K562 (cell line): ENCODE data around the gene ACP5. TPM values are rescaled to one million over a fixed set of nuclear protein-coding genes. Genes with fewer than 3 reads are reported as not detected.

Experiments used
- ARNT ChIP-seq, 2 experiments: fragments of 450-650 bp; IDR thresholded peaks; 2 replicates each; pipeline ENCODE4 v1.6.1; 2016; ENCODE audit warnings: mild to moderate bottlenecking in 1 of 2
- DPF2 ChIP-seq: fragments of 450-650 bp; IDR thresholded peaks from 2 replicates; pipeline ENCODE4 v1.6.1; 2016
- LCOR ChIP-seq: sonication (generic); formaldehyde crosslinking; IDR thresholded peaks from 2 replicates; pipeline ENCODE4 v1.8.0; 2022; ENCODE audit warnings: mild to moderate bottlenecking, missing genetic modification reagents
- polyA plus RNA-seq, 8 experiments: library from polyadenylated mRNA; depleted of rRNA in 4 of 8; stranded (reverse) in 5 of 8; unstranded in 3 of 8; fragments of >200 nt; fragmentation: Nextera tagmentation in 2 of 8; fragmentation: Illumina TruSeq in 1 of 8; extraction: Ambion mirVana in 2 of 8; extraction: Trizol in 1 of 8; gene quantifications; 2 replicates each; pipeline versions ENCODE4 v1.2.1 to v1.2.3, GENCODE V29; 2011 to 2014; ENCODE audit warnings: inconsistent platforms in 1 of 8, missing spikeins in 1 of 8
- total RNA-seq, 7 experiments: library from RNA; depleted of rRNA in 6 of 7; stranded (reverse); fragments of >200 nt in 6 of 7; fragmentation: Illumina TruSeq in 2 of 7; extraction: Trizol in 2 of 7; gene quantifications; 2 replicates each; pipeline versions ENCODE4 v1.2.1 to v1.2.3, GENCODE V29; 2011 to 2021; ENCODE audit warnings: low replicate concordance in 1 of 7
- TF ChIP-seq, protein P1 (sequence below): fragments of 200-600 bp; sonication (generic); IDR thresholded peaks from one replicate; pipeline ENCODE4 v1.6.1; 2012; ENCODE audit warnings: mild to moderate bottlenecking, low read depth, low read length, inconsistent platforms

Gene ACP5
- total and polyA plus RNA-seq, 9 of the 15 experiments (the other 6 are each of a cell fraction or from before 2014, with no cell fraction given): 0.06 to 1.1 (median 0.31) TPM; not detected in 1

DNA sequence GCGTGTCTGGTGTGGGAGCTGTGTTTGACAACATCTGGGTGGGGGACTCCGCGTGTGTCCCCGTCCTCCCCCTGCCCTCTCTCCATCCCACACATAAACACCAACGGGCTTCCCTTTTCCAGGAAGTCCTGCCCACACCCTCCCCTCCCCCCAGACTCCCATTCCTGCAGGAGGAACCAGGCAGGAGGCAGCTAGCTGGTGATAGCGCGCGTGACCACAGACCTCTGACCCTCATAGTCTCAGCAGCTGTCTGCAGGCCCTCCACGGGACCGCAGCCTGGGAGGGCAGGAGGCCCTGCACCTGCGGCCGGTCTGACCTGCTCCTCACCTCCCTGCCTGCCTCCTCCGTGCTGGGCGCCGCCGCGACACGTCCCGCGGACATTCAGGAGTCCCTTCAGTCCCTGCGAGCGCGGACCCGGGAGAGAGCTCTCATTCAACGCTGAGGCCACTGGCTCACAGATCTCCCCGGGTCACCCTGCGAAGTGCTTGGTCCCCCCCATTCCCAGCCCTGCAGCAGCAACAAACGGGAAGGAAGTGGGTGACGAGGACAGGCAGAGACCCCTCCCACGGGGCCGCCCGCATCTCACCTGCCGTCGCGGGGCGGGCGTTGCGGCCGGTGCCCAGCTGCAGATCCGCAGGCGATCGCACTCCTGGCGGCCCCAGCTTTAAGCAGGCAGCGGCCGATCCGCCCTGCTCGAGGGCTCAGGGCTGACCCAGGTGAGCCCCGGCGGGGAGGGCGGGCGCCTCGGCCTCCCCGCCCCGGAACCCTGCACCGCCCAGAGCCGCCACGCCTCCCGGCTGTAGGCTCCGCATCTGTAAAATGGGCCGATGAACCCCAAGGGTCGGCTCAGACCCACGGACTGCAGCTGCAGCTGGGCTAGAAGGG, 1.1 kb upstream of the ACP5 start (continued):
- TF ChIP-seq, protein P1, sequence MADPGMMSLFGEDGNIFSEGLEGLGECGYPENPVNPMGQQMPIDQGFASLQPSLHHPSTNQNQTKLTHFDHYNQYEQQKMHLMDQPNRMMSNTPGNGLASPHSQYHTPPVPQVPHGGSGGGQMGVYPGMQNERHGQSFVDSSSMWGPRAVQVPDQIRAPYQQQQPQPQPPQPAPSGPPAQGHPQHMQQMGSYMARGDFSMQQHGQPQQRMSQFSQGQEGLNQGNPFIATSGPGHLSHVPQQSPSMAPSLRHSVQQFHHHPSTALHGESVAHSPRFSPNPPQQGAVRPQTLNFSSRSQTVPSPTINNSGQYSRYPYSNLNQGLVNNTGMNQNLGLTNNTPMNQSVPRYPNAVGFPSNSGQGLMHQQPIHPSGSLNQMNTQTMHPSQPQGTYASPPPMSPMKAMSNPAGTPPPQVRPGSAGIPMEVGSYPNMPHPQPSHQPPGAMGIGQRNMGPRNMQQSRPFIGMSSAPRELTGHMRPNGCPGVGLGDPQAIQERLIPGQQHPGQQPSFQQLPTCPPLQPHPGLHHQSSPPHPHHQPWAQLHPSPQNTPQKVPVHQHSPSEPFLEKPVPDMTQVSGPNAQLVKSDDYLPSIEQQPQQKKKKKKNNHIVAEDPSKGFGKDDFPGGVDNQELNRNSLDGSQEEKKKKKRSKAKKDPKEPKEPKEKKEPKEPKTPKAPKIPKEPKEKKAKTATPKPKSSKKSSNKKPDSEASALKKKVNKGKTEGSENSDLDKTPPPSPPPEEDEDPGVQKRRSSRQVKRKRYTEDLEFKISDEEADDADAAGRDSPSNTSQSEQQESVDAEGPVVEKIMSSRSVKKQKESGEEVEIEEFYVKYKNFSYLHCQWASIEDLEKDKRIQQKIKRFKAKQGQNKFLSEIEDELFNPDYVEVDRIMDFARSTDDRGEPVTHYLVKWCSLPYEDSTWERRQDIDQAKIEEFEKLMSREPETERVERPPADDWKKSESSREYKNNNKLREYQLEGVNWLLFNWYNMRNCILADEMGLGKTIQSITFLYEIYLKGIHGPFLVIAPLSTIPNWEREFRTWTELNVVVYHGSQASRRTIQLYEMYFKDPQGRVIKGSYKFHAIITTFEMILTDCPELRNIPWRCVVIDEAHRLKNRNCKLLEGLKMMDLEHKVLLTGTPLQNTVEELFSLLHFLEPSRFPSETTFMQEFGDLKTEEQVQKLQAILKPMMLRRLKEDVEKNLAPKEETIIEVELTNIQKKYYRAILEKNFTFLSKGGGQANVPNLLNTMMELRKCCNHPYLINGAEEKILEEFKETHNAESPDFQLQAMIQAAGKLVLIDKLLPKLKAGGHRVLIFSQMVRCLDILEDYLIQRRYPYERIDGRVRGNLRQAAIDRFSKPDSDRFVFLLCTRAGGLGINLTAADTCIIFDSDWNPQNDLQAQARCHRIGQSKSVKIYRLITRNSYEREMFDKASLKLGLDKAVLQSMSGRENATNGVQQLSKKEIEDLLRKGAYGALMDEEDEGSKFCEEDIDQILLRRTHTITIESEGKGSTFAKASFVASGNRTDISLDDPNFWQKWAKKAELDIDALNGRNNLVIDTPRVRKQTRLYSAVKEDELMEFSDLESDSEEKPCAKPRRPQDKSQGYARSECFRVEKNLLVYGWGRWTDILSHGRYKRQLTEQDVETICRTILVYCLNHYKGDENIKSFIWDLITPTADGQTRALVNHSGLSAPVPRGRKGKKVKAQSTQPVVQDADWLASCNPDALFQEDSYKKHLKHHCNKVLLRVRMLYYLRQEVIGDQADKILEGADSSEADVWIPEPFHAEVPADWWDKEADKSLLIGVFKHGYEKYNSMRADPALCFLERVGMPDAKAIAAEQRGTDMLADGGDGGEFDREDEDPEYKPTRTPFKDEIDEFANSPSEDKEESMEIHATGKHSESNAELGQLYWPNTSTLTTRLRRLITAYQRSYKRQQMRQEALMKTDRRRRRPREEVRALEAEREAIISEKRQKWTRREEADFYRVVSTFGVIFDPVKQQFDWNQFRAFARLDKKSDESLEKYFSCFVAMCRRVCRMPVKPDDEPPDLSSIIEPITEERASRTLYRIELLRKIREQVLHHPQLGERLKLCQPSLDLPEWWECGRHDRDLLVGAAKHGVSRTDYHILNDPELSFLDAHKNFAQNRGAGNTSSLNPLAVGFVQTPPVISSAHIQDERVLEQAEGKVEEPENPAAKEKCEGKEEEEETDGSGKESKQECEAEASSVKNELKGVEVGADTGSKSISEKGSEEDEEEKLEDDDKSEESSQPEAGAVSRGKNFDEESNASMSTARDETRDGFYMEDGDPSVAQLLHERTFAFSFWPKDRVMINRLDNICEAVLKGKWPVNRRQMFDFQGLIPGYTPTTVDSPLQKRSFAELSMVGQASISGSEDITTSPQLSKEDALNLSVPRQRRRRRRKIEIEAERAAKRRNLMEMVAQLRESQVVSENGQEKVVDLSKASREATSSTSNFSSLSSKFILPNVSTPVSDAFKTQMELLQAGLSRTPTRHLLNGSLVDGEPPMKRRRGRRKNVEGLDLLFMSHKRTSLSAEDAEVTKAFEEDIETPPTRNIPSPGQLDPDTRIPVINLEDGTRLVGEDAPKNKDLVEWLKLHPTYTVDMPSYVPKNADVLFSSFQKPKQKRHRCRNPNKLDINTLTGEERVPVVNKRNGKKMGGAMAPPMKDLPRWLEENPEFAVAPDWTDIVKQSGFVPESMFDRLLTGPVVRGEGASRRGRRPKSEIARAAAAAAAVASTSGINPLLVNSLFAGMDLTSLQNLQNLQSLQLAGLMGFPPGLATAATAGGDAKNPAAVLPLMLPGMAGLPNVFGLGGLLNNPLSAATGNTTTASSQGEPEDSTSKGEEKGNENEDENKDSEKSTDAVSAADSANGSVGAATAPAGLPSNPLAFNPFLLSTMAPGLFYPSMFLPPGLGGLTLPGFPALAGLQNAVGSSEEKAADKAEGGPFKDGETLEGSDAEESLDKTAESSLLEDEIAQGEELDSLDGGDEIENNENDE: no peak
- no peak for TF ChIP-seq ARNT (IDR thresholded peaks at IDR 0.05)
- TF ChIP-seq LCOR (CRISPR knock-in tag): no peak
- TF ChIP-seq DPF2: 0 out of 2 replicates have a peak, but pooled peaks have one; percentile 23
